ENCODE measurements around the gene TMIE.
A peak's percentile ranks its signal among the peaks of the same experiment; 100 is the strongest.

TMIE gene

DNA sequence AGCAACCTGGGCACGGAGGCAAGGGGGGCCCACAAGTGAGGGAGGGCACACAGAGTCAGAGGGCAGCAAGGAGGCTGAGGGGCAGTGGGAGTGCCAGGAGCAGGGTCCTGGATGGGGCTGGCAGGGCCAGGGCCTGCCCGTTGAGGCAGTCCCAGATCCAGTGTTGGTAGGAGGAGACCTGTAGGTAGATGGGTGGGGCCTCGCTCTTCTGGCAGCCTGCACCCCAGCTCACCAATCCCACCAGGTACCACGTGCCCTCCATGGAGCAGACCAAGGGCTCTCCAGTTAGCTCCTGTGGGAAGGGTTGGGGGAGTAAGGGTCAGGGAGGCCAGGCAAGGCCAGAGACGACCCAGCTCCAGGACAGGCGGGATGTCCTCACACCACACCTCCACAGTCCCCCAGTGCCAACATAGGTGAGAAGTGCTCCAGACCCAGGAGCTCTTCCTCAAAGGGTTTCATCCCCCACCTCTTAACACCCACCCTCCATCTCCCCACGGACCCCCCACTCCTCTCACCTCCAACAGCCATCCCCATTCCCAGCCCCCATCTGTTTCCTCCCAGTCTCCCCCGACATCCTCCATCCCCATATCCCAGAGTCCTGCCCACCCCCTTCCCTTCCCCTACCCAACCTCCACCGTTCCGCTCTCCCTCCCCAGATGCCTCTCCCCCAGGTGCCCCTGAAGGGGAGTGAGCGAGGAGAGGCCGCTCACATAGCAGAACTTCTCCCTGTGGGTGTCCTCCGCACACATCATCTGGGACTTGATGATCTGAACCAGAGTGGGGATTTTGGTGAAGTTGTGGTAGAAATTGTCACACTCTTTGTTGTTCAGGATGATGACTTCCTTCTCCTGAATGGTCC, 11.2 kb downstream of the TMIE start:
- H3K27me3 ChIP-seq (replicated peaks; ENCODE audit: control insufficient read depth, insufficient read depth, low read length), result peaks cover 54% of the 10 kb centered on the region
- no peaks in the 10 kb centered on the region for H3K36me3 ChIP-seq (ENCODE audit: control insufficient read depth, insufficient read depth, low read length, severe bottlenecking)
- no peak overlapping the region for H3K9ac ChIP-seq (ENCODE audit: low read length)
- H3K4me1 ChIP-seq (ENCODE audit: control insufficient read depth, insufficient read depth, low read length), result no peaks in the 10 kb centered on the region
- no peak for DNase-seq (ENCODE audit: low read depth)
- H3K4me3 ChIP-seq (ENCODE audit: low read length), result no peak overlapping the region
- H3K9me3 ChIP-seq (ENCODE audit: control insufficient read depth, low read length), result no peaks in the 10 kb centered on the region

DNA sequence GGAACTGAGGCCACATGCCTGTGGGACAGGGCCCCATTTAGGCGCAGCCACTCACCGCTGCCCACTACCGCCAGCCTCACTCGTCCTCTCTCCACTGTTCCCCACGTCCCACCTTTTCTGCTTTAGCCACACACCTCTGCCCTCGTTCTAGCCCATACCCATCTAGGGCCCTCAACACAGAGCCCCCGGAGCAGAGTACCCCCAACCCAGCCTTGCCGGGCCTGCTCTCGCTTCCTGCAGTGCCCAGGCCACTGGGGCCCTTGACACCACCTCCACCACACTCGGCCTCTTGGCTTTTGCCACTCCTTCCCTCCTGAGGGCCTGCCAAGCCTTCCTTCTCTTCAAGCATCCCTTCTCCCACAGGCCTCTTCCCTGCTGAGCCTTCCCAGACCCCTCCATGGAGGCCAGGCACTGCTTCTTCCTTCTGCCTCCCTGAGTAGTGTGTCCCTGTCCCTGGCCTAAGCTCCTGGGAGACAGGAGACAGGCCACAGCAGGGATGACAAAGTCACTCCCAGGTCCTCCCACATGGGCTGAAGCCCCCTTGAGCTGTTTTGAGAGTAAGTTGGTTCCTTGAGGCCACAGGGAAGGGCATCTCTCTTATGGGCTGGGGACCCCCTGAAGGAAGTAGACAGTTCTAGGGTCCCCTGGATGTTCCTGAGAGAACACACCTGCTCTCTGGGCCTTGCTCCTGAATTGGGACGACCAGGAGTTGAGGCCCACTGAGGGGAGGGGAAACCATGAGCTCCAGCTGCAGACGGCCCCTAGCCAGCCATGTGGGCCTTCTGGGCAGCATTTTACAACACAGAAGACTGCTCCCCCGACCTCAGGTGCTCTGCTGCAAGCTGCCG, 12.1 kb downstream of the TMIE start:
- H3K36me3 ChIP-seq (ENCODE audit: control insufficient read depth, insufficient read depth, low read length, severe bottlenecking), result no peaks in the 10 kb centered on the region
- H3K4me3 ChIP-seq (ENCODE audit: low read length), result no peak overlapping the region
- H3K4me1 ChIP-seq (ENCODE audit: control insufficient read depth, insufficient read depth, low read length), result peaks cover 3% of the 10 kb centered on the region
- no peak for DNase-seq (ENCODE audit: low read depth)
- no peak overlapping the region for H3K9ac ChIP-seq (ENCODE audit: low read length)
- H3K27me3 ChIP-seq (replicated peaks; ENCODE audit: control insufficient read depth, insufficient read depth, low read length), result peaks cover 49% of the 10 kb centered on the region
- H3K9me3 ChIP-seq (ENCODE audit: control insufficient read depth, low read length), result no peaks in the 10 kb centered on the region

DNA sequence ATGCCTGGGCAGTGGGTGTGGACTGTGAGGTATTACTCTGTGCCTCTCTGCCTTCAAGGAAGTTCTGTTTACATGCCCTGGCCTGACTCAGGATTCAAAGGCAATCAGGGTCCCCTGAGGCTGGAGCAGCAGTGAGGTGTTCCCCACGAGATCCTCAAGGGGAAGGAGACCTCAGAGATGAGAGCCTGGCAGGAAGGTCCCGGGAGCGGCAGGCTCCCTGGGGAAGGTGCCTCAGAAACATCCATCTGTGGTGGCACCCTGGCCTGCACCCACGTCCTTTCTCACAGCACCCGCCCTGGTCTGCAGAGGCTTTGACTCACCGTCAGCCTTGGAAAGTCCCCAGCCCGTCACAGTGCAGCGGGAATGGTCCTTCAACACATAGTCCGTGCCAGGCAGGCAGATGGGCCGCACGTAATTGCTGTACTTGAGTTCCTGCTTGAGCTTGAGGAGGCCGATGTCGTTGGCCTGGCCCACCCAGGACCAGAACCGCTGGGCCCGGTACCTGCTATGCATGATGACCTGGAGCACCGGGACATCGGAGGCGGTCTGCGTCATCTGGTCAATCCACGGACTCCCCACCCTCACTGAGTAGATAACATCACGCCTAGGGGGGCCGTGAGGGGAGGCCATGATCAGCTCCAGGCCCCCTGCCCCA, 12.8 kb downstream of the TMIE start:
- Histone ChIP-seq H3K36me3 (ENCODE audit: control insufficient read depth, insufficient read depth, low read length, severe bottlenecking) (no peaks in the 10 kb centered on the region), H3K4me3 (ENCODE audit: low read length) (no peak overlapping the region), H3K27me3 (replicated peaks; ENCODE audit: control insufficient read depth, insufficient read depth, low read length) (peaks cover 51% of the 10 kb centered on the region), H3K9me3 (ENCODE audit: control insufficient read depth, low read length) (no peaks in the 10 kb centered on the region), H3K4me1 (ENCODE audit: control insufficient read depth, insufficient read depth, low read length) (peaks cover 9% of the 10 kb centered on the region), H3K9ac (ENCODE audit: low read length) (no peak overlapping the region)
- DNase-seq (ENCODE audit: low read depth), result no peak

- peaks cover 47% of the 10 kb centered on the region for H3K27me3 ChIP-seq (replicated peaks; ENCODE audit: control insufficient read depth, insufficient read depth, low read length)
- H3K9ac ChIP-seq (ENCODE audit: low read length), result no peak overlapping the region
- no peak for DNase-seq (ENCODE audit: low read depth)
- no peaks in the 10 kb centered on the region for H3K36me3 ChIP-seq (ENCODE audit: control insufficient read depth, insufficient read depth, low read length, severe bottlenecking)
- H3K9me3 ChIP-seq (ENCODE audit: control insufficient read depth, low read length), result no peaks in the 10 kb centered on the region
- no peak overlapping the region for H3K4me3 ChIP-seq (ENCODE audit: low read length)
- peaks cover 11% of the 10 kb centered on the region for H3K4me1 ChIP-seq (ENCODE audit: control insufficient read depth, insufficient read depth, low read length)
These were observed 13.7 kb downstream of the TMIE start for GRCh38 chr3:46714728-46715506.

GRCh38 chr3:46715507-46716175, 14.4 kb downstream of the TMIE start:
- Histone ChIP-seq H3K27me3 (replicated peaks; ENCODE audit: control insufficient read depth, insufficient read depth, low read length) (peaks cover 43% of the 10 kb centered on the region), H3K36me3 (ENCODE audit: control insufficient read depth, insufficient read depth, low read length, severe bottlenecking) (no peaks in the 10 kb centered on the region), H3K9ac (ENCODE audit: low read length) (no peak overlapping the region), H3K9me3 (ENCODE audit: control insufficient read depth, low read length) (no peaks in the 10 kb centered on the region), H3K4me1 (ENCODE audit: control insufficient read depth, insufficient read depth, low read length) (peaks cover 11% of the 10 kb centered on the region), H3K4me3 (ENCODE audit: low read length) (no peak overlapping the region)
- DNase-seq (ENCODE audit: low read depth), result no peak

- no peak overlapping the region for H3K9ac ChIP-seq (ENCODE audit: low read length)
- H3K4me3 ChIP-seq (ENCODE audit: low read length), result no peak overlapping the region
- H3K36me3 ChIP-seq (ENCODE audit: control insufficient read depth, insufficient read depth, low read length, severe bottlenecking), result no peaks in the 10 kb centered on the region
- H3K4me1 ChIP-seq (ENCODE audit: control insufficient read depth, insufficient read depth, low read length), result peaks cover 11% of the 10 kb centered on the region
- DNase-seq (ENCODE audit: low read depth), result no peak
- H3K9me3 ChIP-seq (ENCODE audit: control insufficient read depth, low read length), result peaks cover 6% of the 10 kb centered on the region
- peaks cover 51% of the 10 kb centered on the region for H3K27me3 ChIP-seq (replicated peaks; ENCODE audit: control insufficient read depth, insufficient read depth, low read length)
These were observed 15.6 kb downstream of the TMIE start for GRCh38 chr3:46716461-46717441.

DNA sequence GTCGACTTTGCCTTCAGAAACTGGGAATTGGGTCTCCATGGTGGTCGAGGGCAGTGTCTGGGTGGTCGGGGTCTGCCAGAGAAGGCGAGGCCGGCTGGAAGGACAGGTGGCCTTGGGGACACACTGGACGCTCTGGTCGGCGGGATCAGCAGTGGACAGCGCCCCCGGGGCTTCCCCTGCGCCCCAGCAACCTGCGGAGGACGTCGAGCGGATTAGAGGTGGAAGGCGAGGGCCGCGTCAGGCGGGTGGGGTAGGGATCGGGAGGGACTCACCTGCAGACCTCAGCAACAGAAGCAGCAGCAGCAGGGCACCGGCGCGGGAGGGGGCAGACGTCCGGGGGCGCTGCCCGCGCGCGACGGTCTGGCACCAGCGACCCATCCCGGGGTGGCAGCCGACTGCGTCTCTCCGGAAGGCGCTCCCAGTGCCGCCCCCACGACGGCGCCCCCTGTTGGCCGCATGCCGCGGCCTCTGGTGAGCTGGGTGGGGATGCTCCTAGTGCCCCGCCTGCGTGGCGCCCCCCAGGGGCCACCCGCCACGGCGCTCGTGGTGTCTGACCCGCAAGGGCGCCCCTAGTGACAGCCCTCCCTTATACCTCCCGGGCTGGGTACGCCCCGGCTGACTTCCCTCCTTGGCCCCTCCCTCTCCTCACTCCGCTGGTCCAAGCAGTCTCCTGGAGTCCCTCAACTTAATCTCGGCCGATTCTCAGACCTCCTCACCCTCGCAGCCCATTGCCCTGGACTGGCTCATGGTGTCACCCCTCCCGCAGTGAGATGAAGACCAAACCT, 16.4 kb downstream of the TMIE start, which contains the start of gene PRSS50:
Gene PRSS50 (minus strand): TSS at position 423 of the 785 bp plus-strand sequence. CDS start 45 bp downstream, at position 378.
- Histone ChIP-seq H3K4me3 (ENCODE audit: low read length) (no peak within 1 kb of the TSS), H3K4me1 (ENCODE audit: control insufficient read depth, insufficient read depth, low read length) (peaks cover 11% of the 10 kb centered on the region), H3K27me3 (replicated peaks; ENCODE audit: control insufficient read depth, insufficient read depth, low read length) (peaks cover 53% of the 10 kb centered on the region), H3K9ac (ENCODE audit: low read length) (peak within 1 kb of the TSS; percentile 9), H3K36me3 (ENCODE audit: control insufficient read depth, insufficient read depth, low read length, severe bottlenecking) (no peaks in the 10 kb centered on the region), H3K9me3 (ENCODE audit: control insufficient read depth, low read length) (peaks cover 6% of the 10 kb centered on the region)
- no peak for DNase-seq (ENCODE audit: low read depth)

- Histone ChIP-seq H3K4me1 (ENCODE audit: control insufficient read depth, insufficient read depth, low read length) (peaks cover 11% of the 10 kb centered on the region), H3K9me3 (ENCODE audit: control insufficient read depth, low read length) (peaks cover 6% of the 10 kb centered on the region), H3K36me3 (ENCODE audit: control insufficient read depth, insufficient read depth, low read length, severe bottlenecking) (no peaks in the 10 kb centered on the region), H3K4me3 (ENCODE audit: low read length) (no peak overlapping the region), H3K27me3 (replicated peaks; ENCODE audit: control insufficient read depth, insufficient read depth, low read length) (peaks cover 53% of the 10 kb centered on the region), H3K9ac (ENCODE audit: low read length) (no peak overlapping the region)
- no peak for DNase-seq (ENCODE audit: low read depth)
These were observed 17.9 kb downstream of the TMIE start for GRCh38 chr3:46719044-46719565.

- peaks cover 50% of the 10 kb centered on the region for H3K27me3 ChIP-seq (replicated peaks; ENCODE audit: control insufficient read depth, insufficient read depth, low read length)
- H3K4me1 ChIP-seq (ENCODE audit: control insufficient read depth, insufficient read depth, low read length), result peaks cover 11% of the 10 kb centered on the region
- no peak for DNase-seq (ENCODE audit: low read depth)
- no peaks in the 10 kb centered on the region for H3K36me3 ChIP-seq (ENCODE audit: control insufficient read depth, insufficient read depth, low read length, severe bottlenecking)
- H3K4me3 ChIP-seq (ENCODE audit: low read length), result no peak overlapping the region
- H3K9me3 ChIP-seq (ENCODE audit: control insufficient read depth, low read length), result peaks cover 6% of the 10 kb centered on the region
- no peak overlapping the region for H3K9ac ChIP-seq (ENCODE audit: low read length)
These were observed 18.6 kb downstream of the TMIE start for GRCh38 chr3:46719735-46720271.
